Esophagus muscularis mucosa (tissue), 3 donors: ENCODE measurements around the gene GMEB2.

Experiments used
- POLR2A ChIP-seq: fragments of 450-650 bp; IDR thresholded peaks from one replicate; pipeline ENCODE4 v1.6.1; 2017; ENCODE audit warnings: antibody characterized with exemption, moderate library complexity, mild to moderate bottlenecking, low read depth
- POLR2AphosphoS5 ChIP-seq, 2 donors: sonication (generic); formaldehyde crosslinking; IDR thresholded peaks; one replicate each; pipeline ENCODE4 v1.6.1; 2017; ENCODE audit warnings: antibody characterized with exemption in 2 of 2
- TF ChIP-seq, protein P1 (sequence below), 3 experiments: fragments of 200-600 bp in 2 of 3; fragments of 450-650 bp in 1 of 3; sonication (generic) in 2 of 3; IDR thresholded peaks; one replicate each; pipeline ENCODE4 v1.5.1; 2017 to 2019; ENCODE audit warnings: antibody characterized with exemption in 3 of 3, mild to moderate bottlenecking in 2 of 3, moderate library complexity in 1 of 3

DNA sequence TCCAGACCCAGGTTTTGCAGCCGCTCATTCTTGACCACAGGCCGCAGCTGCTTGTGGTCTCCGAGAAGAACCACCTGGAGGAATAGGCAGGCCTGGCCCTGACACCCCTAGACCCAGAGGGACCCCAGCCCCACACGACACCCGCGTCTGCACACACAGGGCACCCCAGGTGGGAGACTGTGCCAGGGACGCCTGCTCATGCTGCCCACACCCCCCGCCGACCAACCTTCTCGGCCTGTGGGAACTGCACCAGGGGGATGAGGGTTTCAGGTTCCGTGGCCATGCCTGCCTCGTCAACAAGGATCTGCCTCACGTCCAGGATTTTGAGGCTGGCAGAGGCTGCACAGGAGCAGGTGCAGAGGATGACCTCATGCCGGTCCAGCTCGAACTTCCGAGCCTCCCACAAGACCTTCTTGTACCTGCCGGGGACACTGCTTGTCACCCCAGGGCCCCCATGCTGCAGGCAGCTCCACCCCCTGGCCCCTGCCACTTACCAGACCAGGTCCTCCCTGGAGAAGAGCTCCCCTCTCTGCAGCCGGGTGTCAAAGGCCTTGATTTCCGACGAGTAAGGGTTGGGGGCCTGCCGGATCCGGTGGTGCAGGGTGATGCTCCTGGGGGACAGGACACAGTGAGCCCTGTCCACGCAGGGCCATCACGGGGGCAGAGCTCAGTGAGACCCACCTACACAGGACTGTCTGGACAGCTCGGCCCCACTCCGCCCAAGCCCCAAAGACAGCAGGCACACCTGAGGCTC is 65.9 kb downstream of the GMEB2 start:
- TF ChIP-seq, protein P1, sequence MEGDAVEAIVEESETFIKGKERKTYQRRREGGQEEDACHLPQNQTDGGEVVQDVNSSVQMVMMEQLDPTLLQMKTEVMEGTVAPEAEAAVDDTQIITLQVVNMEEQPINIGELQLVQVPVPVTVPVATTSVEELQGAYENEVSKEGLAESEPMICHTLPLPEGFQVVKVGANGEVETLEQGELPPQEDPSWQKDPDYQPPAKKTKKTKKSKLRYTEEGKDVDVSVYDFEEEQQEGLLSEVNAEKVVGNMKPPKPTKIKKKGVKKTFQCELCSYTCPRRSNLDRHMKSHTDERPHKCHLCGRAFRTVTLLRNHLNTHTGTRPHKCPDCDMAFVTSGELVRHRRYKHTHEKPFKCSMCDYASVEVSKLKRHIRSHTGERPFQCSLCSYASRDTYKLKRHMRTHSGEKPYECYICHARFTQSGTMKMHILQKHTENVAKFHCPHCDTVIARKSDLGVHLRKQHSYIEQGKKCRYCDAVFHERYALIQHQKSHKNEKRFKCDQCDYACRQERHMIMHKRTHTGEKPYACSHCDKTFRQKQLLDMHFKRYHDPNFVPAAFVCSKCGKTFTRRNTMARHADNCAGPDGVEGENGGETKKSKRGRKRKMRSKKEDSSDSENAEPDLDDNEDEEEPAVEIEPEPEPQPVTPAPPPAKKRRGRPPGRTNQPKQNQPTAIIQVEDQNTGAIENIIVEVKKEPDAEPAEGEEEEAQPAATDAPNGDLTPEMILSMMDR (IDR thresholded peaks at IDR 0.05) = no peak
- no peak for TF ChIP-seq POLR2AphosphoS5 (IDR thresholded peaks at IDR 0.05)
- no peak for TF ChIP-seq POLR2A
